Fibroblast of villous mesenchyme (primary cell): Measurements from ENCODE around the gene RMI2. TPM values are rescaled to one million over a fixed set of nuclear protein-coding genes. Genes with fewer than 3 reads are reported as not detected.

ENCODE experiments used
- DNase-seq: peaks from one replicate; pipeline ENCODE4 v3.0.0-alpha.2; 2010; ENCODE audit warnings: low read depth
- H3K4me3 ChIP-seq: 2 replicates; pipeline ENCODE4 v1.5.1; 2011; ENCODE audit warnings: low read depth, mild to moderate bottlenecking, low read length
- total RNA-seq: library from RNA; depleted of rRNA; stranded (reverse); fragments of >200 nt; gene quantifications from 2 replicates; pipeline ENCODE4 v1.2.3, GENCODE V29; 2012
- TF ChIP-seq, protein P1 (sequence below): IDR thresholded peaks from 2 replicates; pipeline ENCODE4 v1.5.1; 2012; ENCODE audit warnings: low read depth, mild to moderate bottlenecking, low read length; ENCODE audit not compliant: insufficient read depth

Gene RMI2
- total RNA-seq, 1 donor, result 5.6 TPM

GRCh38 chr16:11306997-11307638 lies 38.1 kb upstream of the RMI2 start:
- DNase-seq, result peak; percentile 46
- no peak overlapping the region for H3K4me3 ChIP-seq
- TF ChIP-seq, protein P1, sequence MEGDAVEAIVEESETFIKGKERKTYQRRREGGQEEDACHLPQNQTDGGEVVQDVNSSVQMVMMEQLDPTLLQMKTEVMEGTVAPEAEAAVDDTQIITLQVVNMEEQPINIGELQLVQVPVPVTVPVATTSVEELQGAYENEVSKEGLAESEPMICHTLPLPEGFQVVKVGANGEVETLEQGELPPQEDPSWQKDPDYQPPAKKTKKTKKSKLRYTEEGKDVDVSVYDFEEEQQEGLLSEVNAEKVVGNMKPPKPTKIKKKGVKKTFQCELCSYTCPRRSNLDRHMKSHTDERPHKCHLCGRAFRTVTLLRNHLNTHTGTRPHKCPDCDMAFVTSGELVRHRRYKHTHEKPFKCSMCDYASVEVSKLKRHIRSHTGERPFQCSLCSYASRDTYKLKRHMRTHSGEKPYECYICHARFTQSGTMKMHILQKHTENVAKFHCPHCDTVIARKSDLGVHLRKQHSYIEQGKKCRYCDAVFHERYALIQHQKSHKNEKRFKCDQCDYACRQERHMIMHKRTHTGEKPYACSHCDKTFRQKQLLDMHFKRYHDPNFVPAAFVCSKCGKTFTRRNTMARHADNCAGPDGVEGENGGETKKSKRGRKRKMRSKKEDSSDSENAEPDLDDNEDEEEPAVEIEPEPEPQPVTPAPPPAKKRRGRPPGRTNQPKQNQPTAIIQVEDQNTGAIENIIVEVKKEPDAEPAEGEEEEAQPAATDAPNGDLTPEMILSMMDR, result no peak

- H3K4me3 ChIP-seq, result no peak overlapping the region
- TF ChIP-seq, protein P1, result no peak
- DNase-seq, result no peak
Observed at GRCh38 chr16:11307639-11308492, 37.4 kb upstream of the RMI2 start.

DNA sequence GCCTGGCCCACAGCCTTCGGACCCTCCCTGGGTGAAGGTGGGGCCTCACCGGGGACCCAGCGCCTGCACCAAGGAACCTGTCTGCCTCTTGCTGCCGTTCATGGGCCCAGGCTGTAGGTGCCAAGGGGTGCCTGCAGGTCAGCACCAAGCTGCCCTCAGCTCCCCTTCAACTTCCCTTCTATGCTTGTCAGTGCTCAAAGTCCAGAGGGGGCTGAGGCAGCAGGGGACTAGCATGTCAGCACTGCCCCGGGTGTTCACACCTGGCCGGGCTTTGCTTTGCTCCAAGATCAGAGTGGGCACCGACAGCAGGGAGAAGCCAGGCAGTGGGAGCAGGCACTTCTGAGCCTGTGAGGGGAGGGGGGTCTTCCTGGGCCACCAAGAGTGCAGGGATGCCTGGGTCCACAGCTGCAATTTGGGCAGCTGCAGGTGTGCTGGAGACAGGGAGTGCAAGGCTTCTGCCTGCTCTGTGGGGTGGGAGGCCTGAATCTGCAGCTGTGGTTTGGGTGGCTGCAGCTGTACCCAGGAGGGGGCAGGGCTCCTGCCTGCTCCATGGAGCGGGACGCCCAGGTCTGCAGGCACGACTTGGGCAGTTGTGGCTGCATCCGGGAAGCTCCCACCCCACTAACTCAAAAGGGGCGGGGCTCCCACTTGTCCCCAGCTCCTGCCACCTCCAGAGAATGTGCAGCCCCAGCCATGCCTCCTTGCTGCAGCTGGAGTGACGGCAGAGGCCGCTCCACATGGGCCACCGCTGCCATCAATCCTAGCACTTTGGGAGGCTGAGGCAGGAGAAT lies 36.6 kb upstream of the RMI2 start:
- no peak for DNase-seq
- TF ChIP-seq, protein P1, result no peak
- H3K4me3 ChIP-seq, result no peak overlapping the region

- H3K4me3 ChIP-seq, result no peak overlapping the region
- peak; percentile 26 for DNase-seq
- TF ChIP-seq, protein P1, result no peak
Observed at GRCh38 chr16:11309895-11310633, 35.2 kb upstream of the RMI2 start.

- no peak overlapping the region for H3K4me3 ChIP-seq
- DNase-seq, result no peak
- TF ChIP-seq, protein P1, result no peak
Observed at GRCh38 chr16:11310634-11310977, 34.7 kb upstream of the RMI2 start.

- TF ChIP-seq, protein P1, result no peak
- H3K4me3 ChIP-seq, result no peak overlapping the region
- peak; percentile 18 for DNase-seq
Observed at GRCh38 chr16:11310997-11311561, 34.2 kb upstream of the RMI2 start.
